K562 (cell line): Measurements from ENCODE around the gene RAB43. TPM values are rescaled to one million over a fixed set of nuclear protein-coding genes. Genes with fewer than 3 reads are reported as not detected.

Experiments used
- ATAC-seq: fragments of 200-7000 bp; cut with Tn5 transposase; 3 replicates; pipeline ENCODE4 v1.9.1; 2020; ENCODE audit warnings: moderate library complexity
- BruUV-seq: library from RNA; stranded (reverse); fragments of 400-500 nt; replicated peaks from 2 replicates; lab custom pipeline; 2021; lab: Mats Ljungman, UMichigan
- CTCF ChIA-PET: fragments of 300-600 bp; formaldehyde crosslinking; extraction: SDS; loops from one replicate; lab custom pipeline; 2021; ENCODE audit warnings: low intra/inter-chr PET ratio; lab: Yijun Ruan, JAX
- POLR2A ChIA-PET: fragments of 300-600, 350-650 bp; sonication (Branson Sonifier 250); formaldehyde crosslinking; extraction: SDS; loops from one replicate; lab custom pipeline; 2021; ENCODE audit warnings: antibody characterized with exemption, inconsistent platforms; lab: Yijun Ruan, JAX
- DNase-seq, 4 experiments: peaks; one replicate each; pipeline versions ENCODE4 v3.0.0 to v3.0.0-alpha.2; 2011 to 2018; ENCODE audit warnings: low spot score in 3 of 4, mixed read lengths in 3 of 4; ENCODE audit errors: extremely low read depth in 1 of 4
- FAIRE-seq: peaks from 2 replicates; lab custom pipeline; 2011; peaks lifted over from hg19 to GRCh38; lab: Jason Lieb, UNC
- H2AFZ ChIP-seq: 2 replicates; pipeline ENCODE4 v1.6.0; 2011; ENCODE audit warnings: low read depth, low read length, control low read depth, inconsistent platforms
- H3K27ac ChIP-seq: fragments of 200-600 bp; 3 replicates; pipeline ENCODE4 v1.8.0; 2011; ENCODE audit warnings: low read depth, mild to moderate bottlenecking, control low read depth, inconsistent platforms, low read length, moderate library complexity, mixed read lengths; ENCODE audit errors: extremely low read depth
- H3K27me3 ChIP-seq, 2 experiments: fragments of 300-600 bp in 1 of 2; 2 replicates in 1 of 2; 3 replicates in 1 of 2; pipeline versions ENCODE4 v1.6.0 to v1.8.0; 2011; ENCODE audit warnings: inconsistent platforms in 2 of 2, low read length in 2 of 2, mild to moderate bottlenecking in 1 of 2, mixed read lengths in 1 of 2, moderate library complexity in 1 of 2; ENCODE audit not compliant: control insufficient read depth in 2 of 2, insufficient read depth in 2 of 2
- H3K36me3 ChIP-seq: fragments of 300-600 bp; 3 replicates; pipeline ENCODE4 v1.8.0; 2011; ENCODE audit warnings: mild to moderate bottlenecking, low read length, inconsistent platforms; ENCODE audit not compliant: control insufficient read depth, insufficient read depth
- H3K4me1 ChIP-seq, 2 experiments: fragments of 200-600 bp in 1 of 2; replicated peaks in 1 of 2; 2 replicates in 1 of 2; 3 replicates in 1 of 2; pipeline versions ENCODE4 v1.5.1 to v1.8.0; 2011; ENCODE audit warnings: inconsistent platforms in 2 of 2, low read length in 2 of 2, mild to moderate bottlenecking in 1 of 2, mixed read lengths in 1 of 2, moderate library complexity in 1 of 2; ENCODE audit not compliant: control insufficient read depth in 2 of 2, insufficient read depth in 2 of 2
- H3K4me2 ChIP-seq: 2 replicates; pipeline ENCODE4 v1.6.1; 2011; ENCODE audit warnings: low read length, control low read depth, inconsistent platforms, mixed read lengths; ENCODE audit not compliant: insufficient read depth
- H3K4me3 ChIP-seq: fragments of 200-600 bp; sonication (generic), shearing (Covaris generic); 2 replicates; pipeline ENCODE4 v1.5.1; 2016; ENCODE audit warnings: control low read depth, inconsistent platforms
- H3K79me2 ChIP-seq: fragments of 200-600 bp; 3 replicates; pipeline ENCODE4 v1.8.0; 2011; ENCODE audit warnings: low read length, inconsistent platforms; ENCODE audit not compliant: control insufficient read depth, insufficient read depth
- H3K9ac ChIP-seq, 2 experiments: 2 replicates each; pipeline versions ENCODE4 v1.6.0 to v1.6.1; 2011; ENCODE audit warnings: low read depth in 2 of 2, low read length in 2 of 2, control low read depth in 1 of 2, inconsistent platforms in 1 of 2, mild to moderate bottlenecking in 1 of 2, mixed read lengths in 1 of 2; ENCODE audit not compliant: insufficient read depth in 1 of 2
- H3K9me1 ChIP-seq: one replicate; pipeline ENCODE4 v1.6.0; 2011; ENCODE audit warnings: inconsistent platforms, mild to moderate bottlenecking, low read length, moderate library complexity; ENCODE audit not compliant: control insufficient read depth, insufficient read depth
- H3K9me3 ChIP-seq: replicated peaks from 2 replicates; pipeline ENCODE4 v1.5.1; 2011; ENCODE audit warnings: low read depth, low read length, inconsistent platforms; ENCODE audit not compliant: control insufficient read depth, insufficient read depth
- H4K20me1 ChIP-seq: replicated peaks from 2 replicates; pipeline ENCODE4 v1.6.1; 2011; ENCODE audit warnings: low read length, inconsistent platforms, mixed read lengths; ENCODE audit not compliant: control insufficient read depth, insufficient read depth
- BCLAF1 ChIP-seq, 2 experiments: fragments of 450-650 bp in 1 of 2; IDR thresholded peaks; 2 replicates each; pipeline ENCODE4 v1.6.1; 2011 to 2017; ENCODE audit warnings: low read depth in 2 of 2, antibody characterized with exemption in 1 of 2, borderline replicate concordance in 1 of 2, low read length in 1 of 2, mild to moderate bottlenecking in 1 of 2, mixed read lengths in 1 of 2; ENCODE audit not compliant: control insufficient read depth in 1 of 2
- BCOR ChIP-seq: fragments of 450-650 bp; IDR thresholded peaks from 2 replicates; pipeline ENCODE4 v1.6.1; 2016
- FOXO4 ChIP-seq: fragments of 450-650 bp; formaldehyde crosslinking; IDR thresholded peaks from 2 replicates; pipeline ENCODE4 v1.4.0; 2020; ENCODE audit warnings: mild to moderate bottlenecking, moderate library complexity
- GABPB2 ChIP-seq: fragments of 250-450 bp; sonication (Bioruptor Pico); conservative IDR thresholded peaks from 2 replicates; pipeline ENCODE4 v1.5.1; 2021; ENCODE audit warnings: mild to moderate bottlenecking
- HMGN3 ChIP-seq: IDR thresholded peaks from 2 replicates; pipeline ENCODE4 v1.6.1; 2011; ENCODE audit warnings: borderline replicate concordance, low read depth, mild to moderate bottlenecking, mixed read lengths, low read length; ENCODE audit not compliant: insufficient read length; ENCODE audit errors: extremely low read depth
- NONO ChIP-seq, 2 experiments: fragments of 200-400 bp in 1 of 2; fragments of 450-650 bp in 1 of 2; formaldehyde crosslinking in 1 of 2; IDR thresholded peaks; 2 replicates each; pipeline ENCODE4 v1.6.1; 2017; ENCODE audit warnings: low read depth in 2 of 2, mild to moderate bottlenecking in 2 of 2, moderate library complexity in 2 of 2, low read length in 1 of 2
- SMARCA5 ChIP-seq: fragments of 450-650 bp; IDR thresholded peaks from 2 replicates; pipeline ENCODE4 v1.6.1; 2016
- ZFPM2 ChIP-seq: fragments of 250-450 bp; sonication (Bioruptor Pico); IDR thresholded peaks from 2 replicates; pipeline ENCODE4 v1.5.1; 2022; ENCODE audit warnings: mild to moderate bottlenecking
- ZNF324 ChIP-seq: fragments of 250-450 bp; sonication (Bioruptor Pico); IDR thresholded peaks from 2 replicates; pipeline ENCODE4 v1.4.0; 2020; ENCODE audit warnings: mild to moderate bottlenecking
- ZNF436 ChIP-seq: fragments of 250-450, 450-650 bp; sonication (Bioruptor Pico); formaldehyde crosslinking; IDR thresholded peaks from 2 replicates; pipeline ENCODE4 v1.7.0; 2020; ENCODE audit warnings: mild to moderate bottlenecking
- ZNF583 ChIP-seq: fragments of 250-450 bp; sonication (Bioruptor Pico); IDR thresholded peaks from 2 replicates; pipeline ENCODE4 v1.4.0; 2020
- ZNF655 ChIP-seq: fragments of 250-450 bp; sonication (Bioruptor Pico); IDR thresholded peaks from 2 replicates; pipeline ENCODE4 v1.5.0; 2021
- WGBS: fragments of 100-300 bp; shearing (Covaris generic); methylation state at CpG from one replicate; pipeline ENCODE4 v1.1.6; 2016; ENCODE audit warnings: low coverage, mixed read lengths; ENCODE audit not compliant: insufficient coverage; ENCODE audit errors: missing lambda C conversion rate; 5-methylcytosine and 5-hydroxymethylcytosine counted together
- in situ Hi-C: fragments of 300-500 bp; cut with MboI; formaldehyde crosslinking; loops from 4 replicates; pipeline ENCODE4 v1.15.0; 2018; ENCODE audit warnings: inconsistent platforms, mixed read lengths
- intact Hi-C: fragments of 100-400 bp; cut with micrococcal nuclease; formaldehyde crosslinking; loops from 2 replicates; pipeline ENCODE4 v1.14.2; 2022
- polyA plus RNA-seq, 8 experiments: library from polyadenylated mRNA; depleted of rRNA in 4 of 8; stranded (reverse) in 5 of 8; unstranded in 3 of 8; fragments of >200 nt; fragmentation: Nextera tagmentation in 2 of 8; fragmentation: Illumina TruSeq in 1 of 8; extraction: Ambion mirVana in 2 of 8; extraction: Trizol in 1 of 8; gene quantifications; 2 replicates each; pipeline versions ENCODE4 v1.2.1 to v1.2.3, GENCODE V29; 2011 to 2014; ENCODE audit warnings: inconsistent platforms in 1 of 8, missing spikeins in 1 of 8
- total RNA-seq, 7 experiments: library from RNA; depleted of rRNA in 6 of 7; stranded (reverse); fragments of >200 nt in 6 of 7; fragmentation: Illumina TruSeq in 2 of 7; extraction: Trizol in 2 of 7; gene quantifications; 2 replicates each; pipeline versions ENCODE4 v1.2.1 to v1.2.3, GENCODE V29; 2011 to 2021; ENCODE audit warnings: low replicate concordance in 1 of 7

Gene RAB43
- total and polyA plus RNA-seq, 9 of the 15 experiments (the other 6 are each of a cell fraction or from before 2014, with no cell fraction given) = 0.04 to 6.8 (median 1.7) TPM; not detected in 2

GRCh38 chr3:129058441-129059200 lies 63.0 kb downstream of the RAB43 start (continued):
- TF ChIP-seq GABPB2 = no peak

GRCh38 chr3:129057249-129057648 lies 64.4 kb downstream of the RAB43 start:
- H2AFZ ChIP-seq = no peak overlapping the region
- no peak for FAIRE-seq
- TF ChIP-seq ZFPM2 = no peak
- TF ChIP-seq NONO (IDR thresholded peaks at IDR 0.05; ENCODE audit: low read depth in 2 of 2, low read length in 1 of 2) = no peak
- TF ChIP-seq ZNF324 = no peak
- no peak for TF ChIP-seq ZNF436
- TF ChIP-seq BCOR = peak; percentile 83
- TF ChIP-seq BCLAF1 (IDR thresholded peaks at IDR 0.05; ENCODE audit: borderline replicate concordance in 1 of 2, control insufficient read depth in 1 of 2, low read depth in 2 of 2, low read length in 1 of 2) = no peak
- TF ChIP-seq ZNF583 (CRISPR knock-in tag) = no peak
- TF ChIP-seq ZNF655 = no peak
- TF ChIP-seq HMGN3 = no peak
- no peak for TF ChIP-seq FOXO4 (CRISPR knock-in tag)
- TF ChIP-seq SMARCA5 = peak; percentile 69

More at GRCh38 chr3:129057249-129057648, 64.4 kb downstream of the RAB43 start:
- no peaks in the 10 kb centered on the region for H3K36me3 ChIP-seq
- ChIA-PET CTCF (no interaction called here), POLR2A (interaction anchor here (0.8 kb wide), 1 partner anchor 40 kb away, joined by 3 read pairs; no protein-coding TSS in a partner anchor)
- H3K27ac ChIP-seq = no peak overlapping the region
- H4K20me1 ChIP-seq = no peaks in the 10 kb centered on the region
- no peaks in the 10 kb centered on the region for H3K27me3 ChIP-seq
- in situ Hi-C loops = no loop called here
- no peak overlapping the region for H3K4me2 ChIP-seq
- H3K9me1 ChIP-seq = no peaks in the 10 kb centered on the region
- no TSS peak for BruUV-seq
- 70% methylated on average over 4 of the region's 4 CpGs for WGBS
- H3K9ac ChIP-seq = no peak overlapping the region
- no peak for ATAC-seq
- H3K4me3 ChIP-seq = no peak overlapping the region
- H3K79me2 ChIP-seq = no peaks in the 10 kb centered on the region
- H3K9me3 ChIP-seq = no peaks in the 10 kb centered on the region
- no peak for DNase-seq
- peaks cover 33 to 48% of the 10 kb centered on the region in 2 experiments; a peak in 4 of 5 replicates for H3K4me1 ChIP-seq
- intact Hi-C loops = no loop called here
